A549 (cell line): ENCODE data around the gene ZNF575. TPM values are rescaled to one million over a fixed set of nuclear protein-coding genes. Genes with fewer than 3 reads are reported as not detected.

Source experiments
- ATAC-seq, 2 experiments: fragments of 200-7000 bp in 1 of 2; fragments of >200 bp in 1 of 2; cut with Nextera tagmentation in 1 of 2; cut with Tn5 transposase in 1 of 2; 3 replicates each; pipeline versions ENCODE4 v1.8.0 to v1.9.1; 2018 to 2020; ENCODE audit warnings: mild to moderate bottlenecking in 1 of 2, moderate library complexity in 1 of 2
- CTCF ChIA-PET: fragments of 300-600 bp; sonication (Branson Sonifier 250); formaldehyde crosslinking; extraction: SDS; loops from one replicate; lab custom pipeline; 2021; ENCODE audit warnings: antibody characterized with exemption, inconsistent platforms; lab: Yijun Ruan, JAX
- POLR2A ChIA-PET: fragments of 350-600 bp; formaldehyde crosslinking; extraction: SDS; loops from one replicate; lab custom pipeline; 2021; ENCODE audit warnings: antibody characterized with exemption, inconsistent platforms; lab: Yijun Ruan, JAX
- DNase-seq, 2 experiments: peaks; one replicate each; pipeline versions ENCODE4 v3.0.0 to v3.0.0-alpha.2; 2011 to 2016; ENCODE audit warnings: low read depth in 1 of 2, low spot score in 1 of 2
- FAIRE-seq: peaks from 2 replicates; lab custom pipeline; 2011; peaks lifted over from hg19 to GRCh38; lab: Jason Lieb, UNC
- H3K27ac ChIP-seq, 2 experiments: fragments of >200 bp; sonication (Bioruptor Twin); formaldehyde crosslinking; 3 replicates each; pipeline ENCODE4 v1.5.1; 2016 to 2017
- H3K4me1 ChIP-seq: fragments of >200 bp; sonication (Bioruptor Twin); formaldehyde crosslinking; 3 replicates; pipeline ENCODE4 v1.6.1; 2016
- H3K4me2 ChIP-seq: fragments of >200 bp; sonication (Bioruptor Twin); formaldehyde crosslinking; 3 replicates; pipeline ENCODE4 v1.6.1; 2016
- H3K4me3 ChIP-seq: fragments of >200 bp; sonication (Bioruptor Twin); formaldehyde crosslinking; 3 replicates; pipeline ENCODE4 v1.5.1; 2016
- H3K9me3 ChIP-seq: fragments of >200 bp; sonication (Bioruptor Twin); formaldehyde crosslinking; 3 replicates; pipeline ENCODE4 v1.6.1; 2016
- BCL3 ChIP-seq: fragments of >200 bp; sonication (Bioruptor Twin); formaldehyde crosslinking; IDR thresholded peaks from 3 replicates; pipeline ENCODE4 v1.6.1; 2016
- CBX2 ChIP-seq: fragments of 200-600 bp; sonication (generic); IDR thresholded peaks from 2 replicates; pipeline ENCODE4 v1.6.1; 2016; ENCODE audit warnings: low read depth, mild to moderate bottlenecking, borderline replicate concordance
- CBX8 ChIP-seq: fragments of 200-600 bp; sonication (generic); IDR thresholded peaks from 2 replicates; pipeline ENCODE4 v1.6.1; 2016
- CTCF ChIP-seq: fragments of >200 bp; sonication (Bioruptor Twin); formaldehyde crosslinking; IDR thresholded peaks from 3 replicates; pipeline ENCODE4 v1.5.1; 2016
- E2F6 ChIP-seq: IDR thresholded peaks from 2 replicates; pipeline ENCODE4 v1.6.1; 2012; ENCODE audit warnings: low read depth, borderline replicate concordance
- EP300 ChIP-seq, 2 experiments: fragments of >200 bp; sonication (Bioruptor Twin); formaldehyde crosslinking; IDR thresholded peaks; 2 replicates in 1 of 2; 3 replicates in 1 of 2; pipeline ENCODE4 v1.6.1; 2016 to 2017
- FOSL2 ChIP-seq, 2 experiments: fragments of 450-650 bp in 1 of 2; fragments of >200 bp in 1 of 2; sonication (Bioruptor Twin) in 1 of 2; formaldehyde crosslinking; IDR thresholded peaks; 2 replicates each; pipeline versions ENCODE4 v1.5.0 to v1.6.1; 2016 to 2020; ENCODE audit warnings: mild to moderate bottlenecking in 1 of 2, moderate library complexity in 1 of 2
- FOXS1 ChIP-seq: fragments of 250-450 bp; sonication (Bioruptor Pico); IDR thresholded peaks from 2 replicates; pipeline ENCODE4 v1.5.0; 2020; ENCODE audit warnings: mild to moderate bottlenecking, moderate library complexity
- GATA3 ChIP-seq: IDR thresholded peaks from 2 replicates; pipeline ENCODE4 v1.6.1; 2012; ENCODE audit warnings: borderline replicate concordance
- HES2 ChIP-seq: fragments of >200 bp; sonication (Bioruptor Twin); formaldehyde crosslinking; IDR thresholded peaks from 2 replicates; pipeline ENCODE4 v1.6.1; 2016
- HEYL ChIP-seq: fragments of 250-450 bp; sonication (Bioruptor Pico); IDR thresholded peaks from 2 replicates; pipeline ENCODE4 v1.8.0; 2021; ENCODE audit warnings: mild to moderate bottlenecking, moderate library complexity
- HOXB13 ChIP-seq: fragments of 250-450 bp; sonication (Bioruptor Pico); IDR thresholded peaks from 2 replicates; pipeline ENCODE4 v1.5.0; 2020; ENCODE audit warnings: low read depth, mild to moderate bottlenecking, moderate library complexity
- HOXB5 ChIP-seq: fragments of 250-450 bp; sonication (Bioruptor Pico); IDR thresholded peaks from 2 replicates; pipeline ENCODE4 v1.5.0; 2020; ENCODE audit warnings: mild to moderate bottlenecking, moderate library complexity
- JUN ChIP-seq, 2 experiments: fragments of >200 bp; sonication (Bioruptor Twin); formaldehyde crosslinking; IDR thresholded peaks; 2 replicates in 1 of 2; 3 replicates in 1 of 2; pipeline ENCODE4 v1.6.1; 2016 to 2017
- JUNB ChIP-seq: fragments of >200 bp; sonication (Bioruptor Twin); formaldehyde crosslinking; IDR thresholded peaks from 2 replicates; pipeline ENCODE4 v1.6.1; 2016
- KDM5A ChIP-seq: fragments of 200-600 bp; sonication (generic); IDR thresholded peaks from 2 replicates; pipeline ENCODE4 v1.6.1; 2016; ENCODE audit warnings: antibody characterized with exemption, mild to moderate bottlenecking
- MAX ChIP-seq: IDR thresholded peaks from 2 replicates; pipeline ENCODE4 v1.6.1; 2012
- MAZ ChIP-seq: fragments of 150-350 bp; IDR thresholded peaks from 2 replicates; pipeline ENCODE4 v1.6.1; 2014; ENCODE audit warnings: antibody characterized with exemption, low read depth, low read length, borderline replicate concordance
- NFE2L2 ChIP-seq: fragments of 150-350 bp; conservative IDR thresholded peaks from 2 replicates; pipeline ENCODE4 v1.6.1; 2014; ENCODE audit warnings: low read length
- NPAS2 ChIP-seq: fragments of 250-450 bp; sonication (Bioruptor Pico); IDR thresholded peaks from 2 replicates; pipeline ENCODE4 v1.8.0; 2022; ENCODE audit warnings: mild to moderate bottlenecking, moderate library complexity, borderline replicate concordance
- PBX3 ChIP-seq: IDR thresholded peaks from 2 replicates; pipeline ENCODE4 v1.6.1; 2012
- POLR2AphosphoS2 ChIP-seq: conservative IDR thresholded peaks from 2 replicates; pipeline ENCODE4 v1.6.1; 2012; ENCODE audit warnings: low read length, improper control_type of control experiment, inconsistent platforms
- RAD21 ChIP-seq, 2 experiments: fragments of >200 bp in 1 of 2; sonication (Bioruptor Twin) in 1 of 2; formaldehyde crosslinking in 1 of 2; IDR thresholded peaks in 1 of 2; conservative IDR thresholded peaks in 1 of 2; 2 replicates in 1 of 2; 3 replicates in 1 of 2; pipeline ENCODE4 v1.6.1; 2012 to 2018; ENCODE audit warnings: inconsistent platforms in 1 of 2
- RARB ChIP-seq: fragments of 250-450 bp; sonication (Bioruptor Pico); IDR thresholded peaks from 2 replicates; pipeline ENCODE4 v1.8.0; 2021; ENCODE audit warnings: mild to moderate bottlenecking, moderate library complexity
- RFX5 ChIP-seq: fragments of 450-650 bp; IDR thresholded peaks from 2 replicates; pipeline ENCODE4 v1.7.1; 2014; ENCODE audit warnings: antibody characterized with exemption, mild to moderate bottlenecking, moderate library complexity
- SMC3 ChIP-seq: fragments of >200 bp; sonication (Bioruptor Twin); formaldehyde crosslinking; IDR thresholded peaks from 3 replicates; pipeline ENCODE4 v1.6.1; 2018; ENCODE audit warnings: inconsistent platforms
- SREBF2 ChIP-seq: fragments of 450-650 bp; IDR thresholded peaks from 2 replicates; pipeline ENCODE4 v1.6.1; 2014; ENCODE audit warnings: mild to moderate bottlenecking, moderate library complexity
- TFCP2L1 ChIP-seq: fragments of 250-450 bp; sonication (Bioruptor Pico); IDR thresholded peaks from 2 replicates; pipeline ENCODE4 v1.5.0; 2021; ENCODE audit warnings: mild to moderate bottlenecking
- ZNF302 ChIP-seq: fragments of 250-450 bp; sonication (Bioruptor Pico); IDR thresholded peaks from 2 replicates; pipeline ENCODE4 v1.9.0; 2021; ENCODE audit warnings: inconsistent platforms, mild to moderate bottlenecking, moderate library complexity
- ZSCAN20 ChIP-seq: fragments of 250-450 bp; sonication (Bioruptor Pico); IDR thresholded peaks from 2 replicates; pipeline ENCODE4 v1.8.0; 2022; ENCODE audit warnings: mild to moderate bottlenecking, moderate library complexity
- WGBS: methylation state at CpG from one replicate; pipeline ENCODE4 v1.1.6; 2017; ENCODE audit errors: missing lambda C conversion rate; 5-methylcytosine and 5-hydroxymethylcytosine counted together
- polyA plus RNA-seq, 4 experiments: library from polyadenylated mRNA; depleted of rRNA in 3 of 4; stranded (reverse); fragments of >200 nt; fragmentation: RNase III in 1 of 4; extraction: RNeasy Plus Mini Kit Qiagen cat#74134 plus additional on column Dnase treatment in 1 of 4; gene quantifications; 2 replicates in 3 of 4; 3 replicates in 1 of 4; pipeline ENCODE4 v1.2.3, GENCODE V29; 2011 to 2017
- TF ChIP-seq, protein P1 (sequence below): fragments of 250-450 bp; sonication (Bioruptor Pico); IDR thresholded peaks from 2 replicates; pipeline ENCODE4 v1.5.0; 2021; ENCODE audit warnings: mild to moderate bottlenecking, moderate library complexity, borderline replicate concordance

The ZNF575 gene
- polyA plus RNA-seq, 2 of the 4 experiments (the other 2 are of a cell fraction), result 0.09 to 1.5 TPM

GRCh38 chr19:43519436-43520088 lies 13.4 kb upstream of the ZNF575 start (continued):
- no peak for TF ChIP-seq BCL3
- TF ChIP-seq POLR2AphosphoS2, result no peak
- no peak for TF ChIP-seq RARB (CRISPR knock-in tag)
- TF ChIP-seq CBX8, result no peak
- TF ChIP-seq RFX5, result no peak
- TF ChIP-seq HES2, result no peak
- TF ChIP-seq MAZ, result no peak
- no peak for TF ChIP-seq HOXB5
- TF ChIP-seq ZNF302 (CRISPR knock-in tag), result no peak
- no peak for TF ChIP-seq NFE2L2
- TF ChIP-seq, protein P1, sequence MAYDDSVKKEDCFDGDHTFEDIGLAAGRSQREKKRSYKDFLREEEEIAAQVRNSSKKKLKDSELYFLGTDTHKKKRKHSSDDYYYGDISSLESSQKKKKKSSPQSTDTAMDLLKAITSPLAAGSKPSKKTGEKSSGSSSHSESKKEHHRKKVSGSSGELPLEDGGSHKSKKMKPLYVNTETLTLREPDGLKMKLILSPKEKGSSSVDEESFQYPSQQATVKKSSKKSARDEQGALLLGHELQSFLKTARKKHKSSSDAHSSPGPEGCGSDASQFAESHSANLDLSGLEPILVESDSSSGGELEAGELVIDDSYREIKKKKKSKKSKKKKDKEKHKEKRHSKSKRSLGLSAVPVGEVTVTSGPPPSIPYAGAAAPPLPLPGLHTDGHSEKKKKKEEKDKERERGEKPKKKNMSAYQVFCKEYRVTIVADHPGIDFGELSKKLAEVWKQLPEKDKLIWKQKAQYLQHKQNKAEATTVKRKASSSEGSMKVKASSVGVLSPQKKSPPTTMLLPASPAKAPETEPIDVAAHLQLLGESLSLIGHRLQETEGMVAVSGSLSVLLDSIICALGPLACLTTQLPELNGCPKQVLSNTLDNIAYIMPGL (CRISPR knock-in tag), result no peak
- TF ChIP-seq GATA3, result no peak
- TF ChIP-seq FOSL2 (IDR thresholded peaks at IDR 0.05), result no peak
- TF ChIP-seq FOSL2 (CRISPR knock-in tag; IDR thresholded peaks at IDR 0.05), result 0 out of 2 replicates have a peak, but pooled peaks have one; percentile 11
- no peak for TF ChIP-seq CBX2
- no peak for TF ChIP-seq MAX
- TF ChIP-seq HOXB13 (CRISPR knock-in tag), result no peak
- TF ChIP-seq EP300 (IDR thresholded peaks at IDR 0.05), result no peak
- TF ChIP-seq RAD21 (conservative IDR thresholded peaks at IDR 0.05 in 1 of 2, IDR thresholded peaks at IDR 0.05 in 1 of 2), result peak; percentile 97 to 98
- TF ChIP-seq PBX3, result no peak
- TF ChIP-seq JUNB, result no peak
- TF ChIP-seq E2F6, result no peak
- TF ChIP-seq, all 56 proteins: peak for 4

- POLR2A ChIA-PET, result no interaction called here
- FAIRE-seq (no peak), ATAC-seq (no peak), DNase-seq (no peak)
- H3K9me3 ChIP-seq, result no peaks in the 10 kb centered on the region
- CTCF ChIA-PET, result interaction anchor here (2.6 to 12.2 kb wide), 4 partner anchors 10 to 90 kb away, joined by 10 to 462 read pairs (median 46); partner anchors contain the start of gene ZNF575
- H3K4me1 ChIP-seq, result peaks cover 30% of the 10 kb centered on the region
- WGBS, result 76% methylated on average over 5 of the region's 5 CpGs
- H3K4me3 ChIP-seq, result no peak overlapping the region
- TF ChIP-seq NPAS2 (CRISPR knock-in tag) (no peak), ZNF302 (CRISPR knock-in tag) (no peak), FOSL2 (IDR thresholded peaks at IDR 0.05) (no peak), FOSL2 (CRISPR knock-in tag; IDR thresholded peaks at IDR 0.05) (no peak), FOXS1 (CRISPR knock-in tag) (no peak), RARB (CRISPR knock-in tag) (no peak), HEYL (no peak), TFCP2L1 (CRISPR knock-in tag) (no peak), CBX8 (no peak), SREBF2 (no peak), CTCF (no peak), ZSCAN20 (CRISPR knock-in tag) (no peak), SMC3 (no peak), KDM5A (no peak), RFX5 (no peak), JUN (IDR thresholded peaks at IDR 0.05) (no peak)
- TF ChIP-seq, protein P1 (CRISPR knock-in tag), result no peak
- TF ChIP-seq, all 56 proteins: peak for 0
- H3K27ac ChIP-seq, result no peak overlapping the region
- no peak overlapping the region for H3K4me2 ChIP-seq
Observed at GRCh38 chr19:43522929-43523328, 10.1 kb upstream of the ZNF575 start.
